HPDE6-E6E7 (cell line): ENCODE measurements around the gene FBXO46.
A peak's percentile ranks its signal among the peaks of the same experiment; 100 is the strongest.

Experiments
- DNase-seq: peaks from one replicate; pipeline ENCODE4 v3.0.0; 2011; ENCODE audit warnings: missing footprints; ENCODE audit errors: extremely low spot score

Gene FBXO46, protein sequence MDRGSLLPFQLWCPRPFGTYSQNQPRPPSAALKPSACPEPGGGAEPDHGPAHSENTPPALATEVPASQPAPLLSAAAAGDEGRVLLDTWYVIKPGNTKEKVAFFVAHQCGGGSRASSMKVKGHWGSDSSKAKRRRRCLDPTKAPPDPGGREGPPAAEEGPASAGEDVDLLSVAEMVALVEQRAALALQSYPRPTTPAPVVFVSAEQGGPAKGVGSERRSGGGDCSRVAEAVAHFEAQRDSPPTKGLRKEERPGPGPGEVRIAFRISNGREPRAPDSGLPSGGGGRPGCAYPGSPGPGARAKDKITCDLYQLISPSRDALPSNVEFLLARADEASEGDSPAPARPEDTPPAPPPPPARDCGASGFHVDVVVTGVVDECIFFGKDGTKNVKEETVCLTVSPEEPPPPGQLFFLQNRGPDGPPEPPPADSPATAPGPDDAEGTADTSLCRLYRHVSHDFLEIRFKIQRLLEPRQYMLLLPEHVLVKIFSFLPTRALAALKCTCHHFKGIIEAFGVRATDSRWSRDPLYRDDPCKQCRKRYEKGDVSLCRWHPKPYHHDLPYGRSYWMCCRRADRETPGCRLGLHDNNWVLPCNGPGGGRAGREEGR

GRCh38 chr19:45730368-45731288 lies at the start of gene FBXO46:
Gene FBXO46, minus strand, starts transcription at chr19:45730896. Its CDS starts 17,401 bp downstream, at chr19:45713495.
- DNase-seq = peak; percentile 97

- no peak for DNase-seq
Observed at GRCh38 chr19:45780146-45780447, 49.4 kb upstream of the FBXO46 start.

- DNase-seq = peak; percentile 82
Observed at GRCh38 chr19:45779231-45780145, 48.8 kb upstream of the FBXO46 start.

DNA sequence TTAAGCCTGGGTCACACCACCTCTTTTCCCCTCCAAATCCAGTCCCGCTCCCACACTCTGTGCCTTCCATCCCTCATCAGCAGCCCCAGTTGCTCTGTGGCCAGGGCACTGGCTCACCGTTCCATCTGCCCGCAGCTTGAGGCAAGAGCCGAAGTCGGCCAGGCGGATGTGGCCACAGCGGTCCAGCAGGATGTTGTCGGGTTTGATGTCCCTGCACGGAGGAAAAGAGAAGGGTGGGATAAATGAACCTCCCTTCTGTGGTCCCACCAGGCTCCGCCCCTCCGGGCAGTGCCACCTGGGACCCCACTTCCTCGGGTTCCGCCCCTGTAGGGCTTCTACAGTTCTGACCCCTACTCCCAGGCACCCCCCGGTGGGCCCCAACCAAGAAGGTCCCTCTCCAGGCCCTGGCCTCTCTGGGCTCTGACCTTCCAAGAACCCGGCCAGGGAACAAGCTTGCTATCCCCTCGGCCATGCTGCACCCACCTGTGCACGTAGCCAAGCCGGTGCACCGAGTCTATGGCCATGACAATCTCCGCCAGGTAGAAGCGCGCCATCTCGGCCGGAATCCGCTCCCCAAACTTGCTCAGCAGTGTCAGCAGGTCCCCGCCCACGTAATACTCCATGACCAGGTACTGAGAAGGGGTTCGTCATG lies 47.4 kb upstream of the FBXO46 start:
- DNase-seq = no peak

DNA sequence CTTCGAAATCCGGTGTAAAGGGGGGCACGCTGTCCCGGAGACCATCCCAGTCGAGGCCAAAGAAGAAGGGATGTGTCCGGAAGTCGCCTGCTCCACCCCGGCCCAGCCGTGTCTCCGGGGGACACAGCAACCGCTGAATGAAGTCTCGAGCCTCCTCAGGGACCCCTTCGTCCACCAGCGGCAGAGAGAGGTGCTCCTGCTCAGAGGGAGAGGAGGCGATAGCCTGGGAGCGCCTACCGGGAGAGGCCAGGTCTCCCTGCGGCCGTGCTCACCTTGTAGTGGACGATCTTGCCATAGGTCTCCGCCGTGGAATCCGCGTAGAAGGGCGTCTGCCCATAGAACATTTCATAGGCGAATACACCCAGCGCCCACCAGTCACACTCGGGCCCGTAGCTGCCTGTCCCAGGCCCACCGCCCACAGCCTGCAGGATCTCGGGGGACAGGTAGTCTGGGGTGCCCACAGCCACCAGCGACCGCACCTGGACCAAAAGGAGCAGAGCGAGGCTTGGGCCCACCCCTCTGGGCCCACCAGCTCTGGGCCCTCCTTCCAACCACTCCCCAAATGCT lies 46.8 kb upstream of the FBXO46 start:
- no peak for DNase-seq

GRCh38 chr19:45774765-45775164 lies 44.1 kb upstream of the FBXO46 start:
- DNase-seq = no peak

- no peak for DNase-seq
Observed at GRCh38 chr19:45773384-45773783, 42.7 kb upstream of the FBXO46 start.

DNA sequence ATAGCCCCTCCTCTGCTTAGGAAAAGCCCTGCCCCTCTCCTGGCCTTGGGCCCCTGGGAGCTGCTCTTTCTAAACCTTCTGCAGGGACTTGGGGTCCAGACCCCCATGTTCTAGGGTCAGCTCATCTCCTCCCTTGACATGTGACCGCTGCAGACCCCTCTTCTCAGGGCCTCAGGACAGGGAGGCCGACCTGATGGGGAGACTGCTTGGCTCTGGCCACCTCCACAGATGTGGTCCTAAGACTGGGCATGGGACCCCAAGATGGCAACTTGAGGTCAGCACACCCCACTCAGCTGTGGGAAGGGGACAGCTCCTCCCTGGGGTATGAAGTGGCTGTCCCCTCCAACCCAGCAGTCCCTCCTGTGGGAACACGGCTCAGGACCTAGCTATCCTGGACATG lies 42.2 kb upstream of the FBXO46 start:
- DNase-seq = no peak

GRCh38 chr19:45772130-45772840 lies 41.6 kb upstream of the FBXO46 start:
- DNase-seq = no peak

GRCh38 chr19:45771311-45771933 lies 40.7 kb upstream of the FBXO46 start:
- DNase-seq = no peak

GRCh38 chr19:45770192-45771101 lies 39.8 kb upstream of the FBXO46 start:
- peak; percentile 96 for DNase-seq

DNA sequence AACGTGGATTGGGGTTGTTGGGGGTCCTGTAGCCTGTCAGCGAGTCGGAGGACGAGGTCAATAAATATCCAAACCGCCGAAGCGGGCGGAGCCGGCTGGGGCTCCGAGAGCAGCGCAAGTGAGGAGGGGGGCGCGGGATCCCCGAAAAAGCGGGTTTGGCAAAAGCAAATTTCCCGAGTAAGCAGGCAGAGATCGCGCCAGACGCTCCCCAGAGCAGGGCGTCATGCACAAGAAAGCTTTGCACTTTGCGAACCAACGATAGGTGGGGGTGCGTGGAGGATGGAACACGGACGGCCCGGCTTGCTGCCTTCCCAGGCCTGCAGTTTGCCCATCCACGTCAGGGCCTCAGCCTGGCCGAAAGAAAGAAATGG lies 39.1 kb upstream of the FBXO46 start:
- no peak for DNase-seq

GRCh38 chr19:45768984-45769782 lies 38.5 kb upstream of the FBXO46 start, which contains the start of gene SIX5:
Gene SIX5, minus strand, starts transcription at chr19:45769252. Its CDS starts 408 bp downstream, at chr19:45768844.
- peak; percentile 89 for DNase-seq

DNA sequence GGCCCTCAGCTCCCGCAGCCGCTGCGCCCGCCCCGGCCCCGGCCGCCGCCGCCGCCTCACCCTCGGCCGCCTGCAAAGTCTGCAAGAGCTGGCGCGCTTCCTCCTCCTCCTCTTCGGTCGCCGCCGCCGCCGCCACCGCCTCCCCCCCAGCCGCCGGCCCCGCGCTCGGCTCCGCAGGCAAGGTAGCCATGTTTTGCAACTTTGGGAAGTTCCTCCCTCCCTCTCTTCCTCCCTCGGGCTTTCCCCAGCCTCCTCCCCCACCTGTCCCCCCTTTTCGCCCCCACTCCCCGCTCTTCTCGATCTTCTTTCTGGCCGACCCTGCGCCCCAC lies 37.9 kb upstream of the FBXO46 start:
- no peak for DNase-seq

- DNase-seq = no peak
Observed at GRCh38 chr19:45767881-45768654, 37.4 kb upstream of the FBXO46 start.

DNA sequence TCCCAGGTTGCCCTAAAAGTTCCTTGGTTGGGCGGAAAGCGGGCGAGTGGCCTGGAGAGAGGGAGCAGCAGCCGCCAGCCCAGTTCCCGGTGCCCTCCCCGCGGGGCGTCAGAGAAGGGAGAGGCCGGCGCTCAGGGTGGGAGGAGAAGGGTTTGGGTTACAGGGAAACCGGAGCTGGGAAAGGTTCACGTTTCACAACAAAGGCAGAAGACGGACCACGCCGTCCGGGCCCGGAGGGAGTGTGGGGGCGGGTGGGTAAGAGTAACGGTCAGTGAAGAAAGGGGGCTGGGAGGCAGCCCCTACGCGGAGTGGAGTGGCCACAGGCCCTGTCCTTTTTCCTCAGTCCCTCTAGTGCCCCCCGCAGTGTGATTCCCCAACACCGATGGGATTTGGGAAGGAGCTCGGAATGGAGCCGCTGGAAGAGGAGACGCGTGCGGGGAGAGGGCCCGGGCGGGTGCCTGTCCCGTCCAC lies 36.7 kb upstream of the FBXO46 start:
- DNase-seq = peak; percentile 70
